GM21576 (cell line): ENCODE data around the gene ALKBH5.

ENCODE experiments used
- ATAC-seq: cut with Tn5 transposase; IDR thresholded peaks from one replicate; pipeline ENCODE4 v1.9.1; 2021; ENCODE audit warnings: mild to moderate bottlenecking, moderate library complexity; ENCODE audit not compliant: unreplicated experiment

ALKBH5 gene

DNA sequence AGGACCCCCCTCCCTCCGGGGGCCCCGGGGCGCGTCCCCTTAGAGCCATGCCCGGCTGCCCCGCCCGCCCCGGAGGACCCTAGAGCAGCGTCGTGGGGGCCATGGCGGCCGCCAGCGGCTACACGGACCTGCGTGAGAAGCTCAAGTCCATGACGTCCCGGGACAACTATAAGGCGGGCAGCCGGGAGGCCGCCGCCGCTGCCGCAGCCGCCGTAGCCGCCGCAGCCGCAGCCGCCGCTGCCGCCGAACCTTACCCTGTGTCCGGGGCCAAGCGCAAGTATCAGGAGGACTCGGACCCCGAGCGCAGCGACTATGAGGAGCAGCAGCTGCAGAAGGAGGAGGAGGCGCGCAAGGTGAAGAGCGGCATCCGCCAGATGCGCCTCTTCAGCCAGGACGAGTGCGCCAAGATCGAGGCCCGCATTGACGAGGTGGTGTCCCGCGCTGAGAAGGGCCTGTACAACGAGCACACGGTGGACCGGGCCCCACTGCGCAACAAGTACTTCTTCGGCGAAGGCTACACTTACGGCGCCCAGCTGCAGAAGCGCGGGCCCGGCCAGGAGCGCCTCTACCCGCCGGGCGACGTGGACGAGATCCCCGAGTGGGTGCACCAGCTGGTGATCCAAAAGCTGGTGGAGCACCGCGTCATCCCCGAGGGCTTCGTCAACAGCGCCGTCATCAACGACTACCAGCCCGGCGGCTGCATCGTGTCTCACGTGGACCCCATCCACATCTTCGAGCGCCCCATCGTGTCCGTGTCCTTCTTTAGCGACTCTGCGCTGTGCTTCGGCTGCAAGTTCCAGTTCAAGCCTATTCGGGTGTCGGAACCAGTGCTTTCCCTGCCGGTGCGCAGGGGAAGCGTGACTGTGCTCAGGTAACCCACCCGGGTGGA is 759 bp downstream of the ALKBH5 start:
- ATAC-seq = no peak

DNA sequence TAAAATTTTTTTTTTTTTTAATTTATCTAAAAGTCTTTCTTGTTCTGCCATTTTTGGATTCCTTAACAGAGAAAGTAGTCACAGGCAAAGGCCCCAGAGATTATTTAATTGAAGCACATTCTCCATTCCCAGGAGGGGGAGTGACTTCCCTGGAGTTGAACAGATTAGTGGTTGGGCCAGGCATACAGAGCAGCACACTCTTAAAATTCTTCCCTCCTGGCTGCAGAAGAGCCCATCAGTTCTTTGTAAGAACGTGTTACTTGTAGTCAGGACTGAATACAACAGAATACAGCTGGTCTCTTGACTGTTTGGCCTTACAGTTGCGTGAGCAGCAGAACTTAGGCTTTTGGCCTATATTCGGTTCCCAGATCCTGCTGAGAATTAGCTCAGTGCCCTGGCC is 1.8 kb downstream of the ALKBH5 start:
- ATAC-seq = no peak

DNA sequence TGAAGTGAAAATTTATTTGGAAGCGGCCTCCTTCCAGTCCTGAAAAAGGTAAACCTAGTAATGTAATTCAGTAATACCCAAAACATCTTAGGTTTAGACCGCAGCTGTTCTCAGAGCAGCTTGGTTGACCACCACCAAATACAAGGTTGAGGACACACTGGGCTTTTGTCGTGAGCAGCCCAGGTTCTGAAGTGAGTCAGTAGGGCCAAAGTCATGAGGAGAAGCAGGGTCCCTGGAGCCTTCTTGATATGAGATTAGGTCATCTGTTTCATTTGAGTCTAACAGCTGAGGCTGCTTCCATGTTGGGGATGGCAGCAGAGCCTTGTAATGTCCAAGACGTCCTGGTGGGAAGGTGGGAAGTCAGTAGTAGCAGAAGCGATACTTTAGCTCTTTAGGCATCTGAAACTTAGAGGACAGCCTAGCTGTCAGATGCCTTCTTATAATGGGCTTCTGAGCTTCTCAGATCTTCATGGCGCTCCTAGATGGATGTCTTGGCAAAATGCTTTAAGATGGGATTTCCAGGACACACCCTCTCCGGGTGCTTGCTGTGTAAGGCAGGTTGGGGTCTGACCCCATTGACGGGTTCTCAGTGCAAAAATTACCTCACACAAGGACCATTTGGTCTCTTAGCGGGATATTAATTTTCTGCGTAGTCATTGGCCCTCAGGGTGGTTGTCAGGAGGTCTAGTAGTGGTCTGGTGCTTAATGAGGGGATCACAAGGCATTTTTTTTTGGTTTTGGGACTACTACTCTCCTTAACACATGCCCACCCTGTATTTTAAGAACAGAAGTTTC is 2.4 kb downstream of the ALKBH5 start:
- no peak for ATAC-seq

DNA sequence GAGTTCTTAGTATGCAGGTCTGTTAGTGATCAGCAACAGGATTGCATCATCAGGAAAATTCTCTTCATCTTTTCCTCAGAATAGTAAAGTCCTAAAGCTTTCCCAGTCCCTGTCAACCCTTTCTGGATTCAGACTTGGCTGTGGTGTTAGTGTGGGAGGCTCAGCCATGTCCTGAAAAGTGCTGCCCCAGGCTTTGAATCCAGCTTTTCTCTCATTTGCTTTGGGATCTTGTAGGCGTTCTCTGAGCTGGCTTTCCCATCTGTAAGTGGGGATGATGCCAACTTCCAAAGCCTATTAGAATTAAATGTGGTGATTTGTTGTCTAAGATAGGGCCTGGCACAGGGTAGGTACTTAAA is 3.0 kb downstream of the ALKBH5 start:
- no peak for ATAC-seq

DNA sequence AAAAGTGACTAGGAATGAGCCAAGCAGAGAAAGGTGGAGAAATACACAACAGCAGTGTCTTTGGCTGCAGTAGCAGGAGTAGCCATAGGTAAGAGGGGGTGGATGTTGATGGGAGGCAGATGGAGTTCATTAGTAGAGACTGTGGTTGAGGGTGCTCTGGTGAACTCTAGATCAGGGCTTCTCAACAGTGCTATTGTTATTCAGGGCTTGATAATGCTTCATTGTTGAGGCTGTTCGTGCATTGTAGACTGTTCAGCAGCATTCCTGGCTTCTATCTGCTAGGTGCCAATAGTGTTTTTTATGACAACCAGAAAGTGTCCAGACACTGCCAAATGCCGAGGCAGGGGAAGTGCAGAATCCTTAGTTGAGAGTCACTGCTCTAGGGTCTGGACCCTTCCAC is 3.6 kb downstream of the ALKBH5 start:
- no peak for ATAC-seq

DNA sequence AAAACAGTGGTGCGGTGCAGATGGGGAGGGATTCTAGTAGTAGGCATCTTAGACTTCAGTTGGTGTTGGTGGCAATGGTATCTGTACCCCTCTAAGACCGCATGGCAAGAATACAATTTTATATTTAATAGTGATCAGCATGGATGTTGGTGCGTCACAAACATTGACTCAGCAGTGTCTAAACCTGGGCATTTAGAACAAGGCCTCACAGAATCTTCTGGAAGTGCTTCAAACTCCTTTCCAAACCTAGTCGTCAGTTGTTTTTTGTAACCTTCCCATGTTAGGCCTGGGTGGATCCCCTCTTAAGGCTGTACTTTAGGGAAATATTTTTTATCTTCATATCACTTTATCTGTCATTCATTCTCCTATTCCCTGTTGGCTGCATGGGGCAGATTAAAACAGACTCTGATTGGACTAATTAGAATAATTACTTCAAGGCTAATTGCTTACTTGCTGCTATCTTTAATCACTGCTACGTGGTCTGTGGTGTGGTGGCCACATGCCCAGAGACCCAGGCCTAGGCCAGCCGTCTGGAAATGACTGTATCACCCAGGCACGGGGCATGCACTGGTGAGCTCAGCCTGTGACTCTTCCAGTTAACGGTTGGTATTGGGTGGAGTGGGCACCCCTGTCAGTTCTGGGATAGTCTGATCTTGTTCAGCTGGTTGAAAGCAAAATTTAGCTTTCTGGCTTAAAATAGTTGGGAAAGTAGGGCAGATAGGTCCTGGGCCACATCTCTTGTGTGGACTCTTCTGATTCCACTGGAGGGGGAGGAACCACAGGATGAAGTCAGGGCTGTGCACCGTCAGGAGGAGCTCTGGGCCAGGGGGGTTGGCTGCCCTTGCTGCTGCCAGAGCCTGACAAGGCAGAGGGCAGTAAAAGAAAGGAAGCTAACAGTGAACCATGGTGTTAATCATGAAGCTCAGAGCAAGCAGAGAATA is 4.5 kb downstream of the ALKBH5 start:
- no peak for ATAC-seq

DNA sequence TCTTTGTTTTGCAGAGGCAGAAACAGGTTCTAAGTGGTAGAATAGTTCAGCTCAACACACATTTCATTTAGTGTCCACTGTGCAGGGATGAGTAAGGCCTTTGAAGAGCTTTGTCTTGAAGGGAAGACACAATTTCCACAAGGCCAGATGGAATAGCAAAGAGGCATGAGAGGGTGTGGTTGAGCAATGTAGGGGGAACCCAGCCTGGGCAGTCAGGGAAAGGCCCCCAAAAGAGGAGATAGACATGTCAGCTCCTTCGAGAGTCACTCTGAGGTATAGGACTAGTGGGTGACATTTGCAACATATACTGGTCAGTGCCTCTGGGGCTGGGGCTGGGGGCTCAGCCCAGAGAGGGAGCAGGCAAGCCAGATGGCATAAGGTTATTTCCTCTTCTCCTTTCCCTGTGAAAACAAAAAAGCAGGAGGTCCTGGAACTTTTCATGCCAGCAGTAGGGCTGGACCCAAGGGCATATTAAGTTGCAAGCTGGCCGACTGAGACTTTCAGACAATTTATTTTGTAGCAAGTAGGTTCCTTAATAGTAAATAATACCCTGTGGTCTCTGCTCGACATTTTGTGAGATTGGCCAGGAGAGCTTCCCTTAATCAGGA is 7.1 kb downstream of the ALKBH5 start:
- no peak for ATAC-seq

DNA sequence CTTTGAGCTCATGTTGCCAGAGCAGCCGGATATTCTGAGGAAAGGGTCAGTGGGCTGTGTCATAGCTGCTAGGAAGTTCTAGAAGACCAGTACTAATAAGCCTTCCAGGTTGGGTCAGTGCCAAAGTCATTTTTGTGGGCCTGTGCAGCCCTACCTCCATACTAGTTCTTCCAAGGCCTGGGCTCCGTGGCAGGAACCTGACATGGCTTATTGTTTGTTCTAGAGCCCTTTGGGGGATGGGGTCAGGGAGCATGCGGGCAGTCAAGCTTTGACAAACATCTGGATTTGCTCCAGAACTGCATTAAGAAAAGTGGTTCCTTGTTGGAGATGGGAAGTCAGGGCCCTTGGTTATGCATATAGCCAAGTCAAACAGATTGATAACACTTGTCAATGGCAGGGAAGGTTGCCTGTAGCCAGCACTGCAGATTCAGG is 7.6 kb downstream of the ALKBH5 start:
- no peak for ATAC-seq

DNA sequence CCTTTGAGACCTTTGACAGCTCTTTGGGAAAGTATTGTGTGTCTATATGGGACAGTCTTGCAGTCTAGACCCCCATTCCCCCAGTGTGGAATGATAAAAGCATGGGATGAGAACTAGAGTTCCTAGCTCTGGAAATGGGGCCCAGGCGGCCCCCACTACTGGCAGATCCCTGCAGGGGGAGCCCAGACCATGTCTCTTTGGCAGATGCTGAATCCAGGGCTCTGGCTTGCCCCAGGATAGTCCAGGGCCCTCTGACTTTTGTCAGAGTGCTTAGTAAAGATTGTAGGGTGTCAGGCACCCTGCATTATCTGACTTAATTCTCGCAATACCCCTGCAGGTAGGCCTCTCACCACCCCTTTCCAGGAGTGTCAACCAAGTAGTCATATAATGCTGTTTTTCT is 8.3 kb downstream of the ALKBH5 start:
- ATAC-seq = no peak

DNA sequence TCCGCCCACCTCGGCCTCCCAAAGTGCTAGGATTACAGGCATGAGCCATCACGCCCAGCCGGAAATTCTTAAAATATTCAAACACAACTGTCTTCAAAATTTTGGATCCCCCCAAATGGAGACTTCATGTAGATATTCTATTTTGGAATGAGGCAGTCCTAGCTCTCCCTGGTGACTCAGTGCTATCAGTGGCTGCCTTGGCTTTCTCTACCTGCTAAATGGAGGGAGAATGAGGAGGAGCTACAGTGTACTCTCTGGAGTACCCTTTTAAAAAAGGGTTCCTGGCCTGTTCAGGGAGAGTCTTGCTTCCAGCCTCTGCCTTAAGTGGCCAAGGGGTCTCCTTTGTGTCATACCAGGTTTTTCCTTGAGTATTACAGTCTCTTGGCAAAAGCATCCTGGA is 10.8 kb downstream of the ALKBH5 start:
- ATAC-seq = no peak

DNA sequence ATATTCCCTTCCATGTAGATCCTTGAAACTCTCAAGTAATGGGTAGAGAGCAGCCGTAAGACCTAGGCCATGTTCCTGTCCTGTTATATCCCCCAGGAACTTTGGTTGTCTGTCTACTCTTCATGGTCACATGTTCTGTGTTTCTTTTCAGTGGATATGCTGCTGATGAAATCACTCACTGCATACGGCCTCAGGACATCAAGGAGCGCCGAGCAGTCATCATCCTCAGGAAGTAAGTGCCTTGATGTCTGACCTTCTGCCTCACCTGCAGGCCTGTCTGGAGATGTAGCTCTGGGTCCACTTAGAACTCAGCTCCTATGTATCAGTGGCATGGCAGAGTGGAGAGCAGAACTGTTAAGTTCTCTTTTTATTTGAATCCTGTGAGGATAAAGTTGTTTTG is 11.2 kb downstream of the ALKBH5 start:
- no peak for ATAC-seq

DNA sequence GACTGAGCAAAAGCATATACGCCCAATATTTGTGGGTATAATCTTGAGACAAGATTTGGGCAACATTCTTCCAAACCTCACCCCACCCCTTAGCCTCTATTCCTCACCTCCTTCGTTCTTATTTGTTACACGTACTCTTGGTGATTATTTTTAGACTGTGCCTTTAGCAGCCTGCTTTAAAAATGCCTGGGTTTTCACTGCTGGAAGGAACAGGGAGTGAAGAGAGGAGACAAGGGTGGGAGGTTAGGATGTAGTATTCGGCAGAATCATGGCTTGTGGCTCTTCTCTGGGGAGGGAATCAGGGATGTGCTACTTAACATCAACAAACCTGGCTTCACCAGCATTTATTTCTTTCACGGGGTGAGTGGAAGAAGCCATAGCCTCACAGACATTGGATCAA is 11.6 kb downstream of the ALKBH5 start:
- ATAC-seq = no peak

DNA sequence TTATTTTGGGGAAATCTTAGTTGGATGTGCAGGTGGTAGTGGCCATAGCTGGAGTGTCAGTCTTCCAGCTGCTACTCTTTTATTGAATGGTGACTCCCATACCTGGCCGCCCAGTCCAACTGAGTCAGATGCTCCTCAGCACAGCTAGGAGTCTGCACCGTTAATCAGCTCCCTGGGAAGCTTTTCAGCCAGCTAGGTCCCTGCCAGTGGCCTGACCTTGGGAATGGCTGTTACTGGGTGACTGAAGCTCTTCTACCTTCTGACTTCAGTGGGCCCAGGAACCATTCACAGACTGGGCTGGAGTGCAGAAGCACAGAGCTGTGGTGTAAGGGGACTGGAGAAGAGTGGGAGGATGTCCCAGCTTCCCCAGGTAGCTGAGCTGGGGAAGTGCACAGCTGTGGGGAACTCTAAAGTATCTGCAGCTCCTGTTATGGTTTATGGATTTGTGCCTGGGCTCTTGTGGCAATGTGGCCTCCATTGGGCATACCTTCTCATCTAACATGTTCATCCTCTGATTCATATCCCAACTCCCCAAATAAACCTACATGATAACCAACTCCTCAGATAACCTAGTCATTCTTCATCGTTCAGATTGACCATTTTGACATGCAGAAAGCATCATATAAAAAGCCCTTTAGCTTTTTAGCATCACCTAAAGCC is 14.0 kb downstream of the ALKBH5 start:
- ATAC-seq = no peak

DNA sequence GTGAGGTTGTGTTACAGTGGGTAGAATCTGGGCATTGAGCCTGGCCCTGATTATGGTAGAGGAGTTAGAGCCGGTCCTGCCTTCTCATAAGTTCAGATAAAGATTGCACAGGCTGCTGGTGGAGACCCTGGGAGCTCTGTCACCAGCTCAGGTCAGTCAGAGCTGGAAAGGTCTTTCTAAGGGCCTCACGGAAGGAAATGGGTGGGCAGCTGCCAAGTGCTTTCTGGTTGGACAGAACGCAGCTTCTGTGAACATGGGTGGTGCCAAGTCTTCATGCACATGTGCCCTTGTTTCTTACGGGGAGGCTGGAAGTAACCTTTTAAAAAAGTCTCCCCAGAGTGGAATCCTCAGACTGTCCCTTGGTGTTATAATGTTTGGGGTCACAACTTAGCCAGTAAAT is 14.9 kb downstream of the ALKBH5 start:
- ATAC-seq = no peak

DNA sequence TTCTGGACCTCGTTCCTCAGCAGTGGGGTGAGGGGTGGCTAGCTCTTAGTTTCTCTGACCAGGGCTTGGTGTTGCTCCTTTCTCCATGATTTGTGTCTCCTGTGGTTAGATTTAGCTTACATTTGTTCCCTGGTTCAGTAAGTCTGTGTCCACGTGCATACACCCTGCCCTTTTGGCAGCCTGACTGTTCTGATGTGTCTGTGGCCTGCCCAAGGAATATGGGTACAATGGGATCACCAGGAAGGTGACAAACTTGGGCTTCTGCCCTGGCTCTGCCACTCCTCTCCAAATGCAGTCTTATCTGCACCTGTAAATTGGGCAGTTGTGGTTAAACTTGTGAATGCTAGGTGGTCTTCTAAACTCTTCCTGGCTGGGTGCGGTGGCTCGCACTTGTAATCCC is 17.5 kb downstream of the ALKBH5 start:
- ATAC-seq = no peak

DNA sequence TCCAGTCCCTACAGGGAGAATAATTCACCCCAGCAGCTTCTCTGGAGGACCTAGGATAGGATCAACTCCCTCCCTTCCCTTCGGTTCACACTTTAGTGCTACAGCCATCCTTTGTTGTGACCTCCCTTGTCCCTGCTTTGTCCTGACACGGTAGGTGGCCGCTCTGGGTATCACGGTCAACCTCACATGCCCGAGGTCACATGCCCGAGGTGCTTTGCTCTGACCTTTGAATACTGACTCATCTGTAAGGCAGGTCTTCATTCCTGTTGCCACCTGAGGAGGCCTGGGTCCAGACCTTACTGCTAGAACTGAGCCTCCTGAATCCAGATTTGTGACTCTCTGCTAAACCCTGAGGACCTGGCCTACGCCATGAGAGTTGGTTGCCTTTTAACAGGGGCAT is 19.7 kb downstream of the ALKBH5 start:
- no peak for ATAC-seq

DNA sequence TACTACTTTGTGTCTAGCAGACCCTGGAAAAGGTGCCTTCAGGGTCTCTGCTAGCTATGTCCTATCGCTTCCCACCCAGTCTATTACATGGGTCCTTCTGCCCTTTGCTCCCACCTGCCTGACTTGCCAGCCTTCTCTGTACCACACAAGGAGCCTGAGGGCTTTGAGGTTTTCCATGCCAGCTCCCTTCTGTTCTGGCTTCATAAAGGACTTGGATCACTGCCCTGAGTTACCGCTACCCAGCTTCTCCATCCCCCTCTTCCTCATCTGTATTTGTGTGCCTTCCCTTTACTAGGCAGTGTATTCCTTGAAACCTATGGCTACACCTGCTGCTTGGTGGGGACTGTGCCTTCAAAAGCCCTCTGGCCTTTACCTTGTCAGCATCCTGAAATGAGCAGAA is 22.2 kb downstream of the ALKBH5 start:
- ATAC-seq = no peak

DNA sequence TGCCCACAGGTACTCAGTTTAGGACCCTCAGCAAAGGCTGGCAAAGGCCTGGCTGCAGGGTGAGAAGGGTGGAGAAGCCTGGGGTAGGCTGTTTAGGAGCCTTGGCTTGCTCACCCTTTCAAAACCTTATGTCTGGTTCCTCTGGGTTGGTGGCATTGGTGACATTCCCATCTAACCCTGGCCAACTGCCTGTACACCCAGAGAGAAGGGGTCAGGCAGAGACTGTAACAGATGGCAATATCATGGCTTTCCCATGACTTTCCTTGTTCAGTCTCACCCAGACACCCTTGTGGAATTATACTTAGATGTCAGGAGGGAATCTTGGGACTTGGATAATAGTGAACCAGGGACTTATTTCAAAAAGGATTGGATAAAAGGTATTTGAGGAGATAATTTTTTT is 23.3 kb downstream of the ALKBH5 start:
- ATAC-seq = no peak

DNA sequence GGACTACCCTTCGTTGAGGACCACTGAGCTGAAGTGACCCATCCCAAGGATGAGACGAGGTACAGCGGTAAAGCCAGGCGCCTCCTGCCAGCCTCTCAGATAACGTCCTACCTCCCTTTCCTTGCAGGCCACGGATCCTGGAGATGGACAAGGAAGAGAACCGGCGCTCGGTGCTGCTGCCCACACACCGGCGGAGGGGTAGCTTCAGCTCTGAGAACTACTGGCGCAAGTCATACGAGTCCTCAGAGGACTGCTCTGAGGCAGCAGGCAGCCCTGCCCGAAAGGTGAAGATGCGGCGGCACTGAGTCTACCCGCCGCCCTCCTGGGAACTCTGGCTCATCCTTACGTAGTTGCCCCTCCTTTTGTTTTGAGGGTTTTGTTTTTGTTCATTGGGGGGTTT is 24.5 kb downstream of the ALKBH5 start:
- no peak for ATAC-seq

DNA sequence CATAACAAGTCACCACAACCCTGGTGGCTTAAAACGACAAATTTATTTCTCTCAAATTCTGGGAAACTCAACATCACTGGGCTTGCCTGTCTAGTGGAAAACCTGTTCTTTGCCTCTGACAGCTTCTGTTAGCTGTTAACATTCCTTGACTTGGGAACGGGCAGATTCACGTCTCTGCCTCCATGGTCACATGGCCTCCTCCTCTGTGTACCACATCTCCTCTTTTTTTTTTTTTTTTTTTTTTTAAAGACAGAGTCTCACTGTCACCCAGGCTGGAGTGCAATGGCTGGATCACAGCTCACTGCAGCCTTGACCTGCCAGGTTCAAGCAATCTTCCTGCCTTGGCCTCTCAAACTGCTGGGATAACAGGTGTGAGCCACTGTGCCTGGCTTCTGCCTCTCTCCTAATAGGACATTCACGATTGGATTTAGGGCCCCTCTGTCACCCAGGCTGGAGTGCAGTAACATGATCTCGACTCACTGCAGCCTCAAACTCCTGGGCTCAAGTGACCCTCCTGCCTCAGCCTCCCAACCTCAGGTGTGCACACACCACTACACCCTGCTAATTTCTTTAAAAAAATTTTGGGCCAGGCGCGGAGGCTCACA is 30.1 kb downstream of the ALKBH5 start:
- no peak for ATAC-seq
